NCI-H446 treated with DMSO at 0.1 percent for 48 hours (cell line): ENCODE results near the gene GIN1.
"Not testable (repeated sequence)": the region's sequence is repeated elsewhere in the genome, so short reads cannot be mapped to it uniquely, and the experiment has no call there.

Experiments
- DNase-seq: peaks from one replicate; lab custom pipeline; 2025; lab: John Stamatoyannopoulos, UW

The GIN1 gene, protein sequence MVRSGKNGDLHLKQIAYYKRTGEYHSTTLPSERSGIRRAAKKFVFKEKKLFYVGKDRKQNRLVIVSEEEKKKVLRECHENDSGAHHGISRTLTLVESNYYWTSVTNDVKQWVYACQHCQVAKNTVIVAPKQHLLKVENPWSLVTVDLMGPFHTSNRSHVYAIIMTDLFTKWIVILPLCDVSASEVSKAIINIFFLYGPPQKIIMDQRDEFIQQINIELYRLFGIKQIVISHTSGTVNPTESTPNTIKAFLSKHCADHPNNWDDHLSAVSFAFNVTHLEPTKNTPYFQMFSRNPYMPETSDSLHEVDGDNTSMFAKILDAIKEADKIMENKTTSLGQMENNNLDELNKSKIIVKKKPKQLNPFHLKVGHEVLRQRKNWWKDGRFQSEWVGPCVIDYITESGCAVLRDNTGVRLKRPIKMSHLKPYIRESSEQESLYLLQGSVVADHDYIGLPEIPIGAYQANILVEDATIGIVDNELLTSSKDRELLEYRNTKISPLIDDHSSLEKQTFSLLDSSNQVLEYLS

DNA sequence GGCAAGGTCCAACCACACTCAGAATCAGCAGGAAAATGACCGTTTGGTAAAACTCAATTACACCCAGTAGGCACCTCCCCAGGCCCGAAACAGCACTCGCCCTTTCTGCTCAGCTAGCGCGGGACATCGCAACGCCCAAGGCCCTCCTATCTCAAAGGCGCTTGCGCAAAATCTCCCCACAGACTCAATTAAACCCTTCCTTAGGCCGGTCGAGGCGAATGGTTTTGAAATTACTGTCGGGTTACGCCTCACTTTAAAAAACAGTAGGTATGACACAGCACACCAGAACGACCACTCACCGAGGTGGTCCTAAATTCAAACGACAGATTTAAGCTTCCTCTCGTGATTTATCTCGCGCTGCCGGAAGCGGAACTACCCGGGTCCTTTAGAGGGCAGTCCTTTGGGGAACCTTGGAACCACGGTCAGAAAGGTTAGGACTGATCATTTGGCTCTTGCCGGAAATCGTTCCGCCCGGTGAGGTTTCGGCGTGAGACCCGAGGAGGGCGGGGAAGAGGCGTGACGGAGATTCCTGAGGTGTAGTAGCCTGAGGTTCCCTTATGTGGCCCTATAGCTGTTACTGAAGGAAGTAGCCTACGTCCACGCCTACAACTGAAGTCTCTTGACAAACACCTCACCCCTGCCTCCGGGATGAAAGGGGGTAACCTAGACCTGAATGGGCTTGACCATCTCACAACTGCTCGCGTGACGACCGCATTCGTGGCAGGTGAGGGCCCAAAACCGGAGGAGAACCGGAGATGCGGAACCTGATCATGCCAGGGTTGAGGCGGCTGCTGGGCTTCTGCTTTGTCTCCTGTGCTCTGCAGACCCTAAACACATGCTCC is at the start of gene GIN1, which contains the start of gene PPIP5K2:
Gene GIN1, minus strand, starts transcription at position 374 of the 842 bp plus-strand sequence. CDS start 11,431 bp downstream, outside the sequence.
Gene PPIP5K2, plus strand, starts transcription at position 537 of the 842 bp plus-strand sequence. CDS start 9,289 bp downstream, outside the sequence.
- DNase-seq = peak; percentile 96

DNA sequence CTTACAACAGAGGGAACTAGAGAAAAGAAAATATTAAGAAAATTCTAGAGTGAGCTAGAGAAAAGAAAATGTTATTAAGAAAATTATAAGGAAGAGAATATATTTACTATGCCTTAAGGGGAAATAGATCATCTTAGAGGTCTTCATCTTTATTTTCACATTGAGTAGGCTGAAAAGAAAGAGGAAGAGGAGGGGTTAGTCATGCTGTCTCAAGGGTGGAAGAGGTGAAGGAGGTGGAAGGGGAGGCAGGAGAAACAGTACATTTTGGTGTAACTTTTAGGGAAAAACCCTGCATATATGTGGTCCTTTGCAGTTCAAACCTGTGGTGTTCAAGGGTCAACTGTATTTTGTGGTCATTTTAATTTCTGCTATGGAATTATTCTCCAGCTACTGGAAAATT is 46.8 kb upstream of the GIN1 start:
- no peak for DNase-seq

DNA sequence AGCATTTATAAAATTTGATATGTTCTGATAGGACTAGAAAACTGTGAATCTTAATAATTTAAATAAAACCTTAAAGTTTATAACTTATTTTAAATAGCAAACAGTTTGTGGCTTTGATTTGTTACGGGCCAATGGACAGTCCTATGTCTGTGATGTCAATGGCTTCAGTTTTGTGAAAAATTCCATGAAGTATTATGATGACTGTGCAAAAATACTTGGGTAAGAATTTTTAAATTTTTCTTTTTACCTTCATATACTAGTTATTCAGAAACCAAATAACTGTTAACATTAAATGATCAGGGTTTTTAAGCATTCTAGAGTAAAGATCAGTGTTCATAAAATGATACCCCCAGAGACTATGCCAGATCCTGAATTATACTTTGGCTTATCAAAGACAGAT is 31.2 kb upstream of the GIN1 start:
- DNase-seq = no peak

DNA sequence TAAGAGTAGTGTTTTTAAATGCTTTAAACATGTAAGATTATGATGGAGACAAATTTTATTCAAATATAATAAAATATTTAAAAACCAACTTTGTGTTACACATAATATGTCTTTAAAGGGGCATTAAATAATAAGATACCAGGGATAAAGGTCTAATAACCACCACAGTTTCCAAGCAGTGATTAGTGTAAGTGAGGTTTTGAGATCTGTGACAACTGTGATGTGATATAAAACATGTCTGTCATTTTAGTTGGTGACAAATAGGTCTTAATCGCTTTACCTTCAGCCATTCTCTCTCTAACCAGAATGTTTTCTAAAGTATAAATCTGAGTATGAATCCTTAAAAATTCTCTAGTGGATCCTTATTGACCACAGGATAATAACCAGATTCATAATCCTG is 28.3 kb upstream of the GIN1 start:
- no peak for DNase-seq

DNA sequence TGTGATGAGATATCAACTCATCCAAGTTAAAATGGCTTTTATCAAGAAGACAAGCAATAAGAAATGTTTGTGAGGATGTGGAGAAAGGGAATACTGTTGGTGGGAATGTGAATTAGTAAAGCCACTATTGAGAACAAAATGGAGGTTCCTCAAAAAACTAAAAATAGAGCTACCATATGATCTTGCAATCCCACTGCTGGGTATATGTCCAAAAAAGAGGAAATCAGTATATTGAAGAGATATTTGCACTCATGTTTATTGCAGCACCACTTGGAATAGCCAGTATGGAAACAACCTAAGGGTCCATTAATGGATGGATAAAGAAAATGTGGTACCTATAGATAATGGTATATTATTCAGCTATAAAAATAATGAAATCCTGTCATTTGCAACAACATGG is 25.3 kb upstream of the GIN1 start:
- no peak for DNase-seq

DNA sequence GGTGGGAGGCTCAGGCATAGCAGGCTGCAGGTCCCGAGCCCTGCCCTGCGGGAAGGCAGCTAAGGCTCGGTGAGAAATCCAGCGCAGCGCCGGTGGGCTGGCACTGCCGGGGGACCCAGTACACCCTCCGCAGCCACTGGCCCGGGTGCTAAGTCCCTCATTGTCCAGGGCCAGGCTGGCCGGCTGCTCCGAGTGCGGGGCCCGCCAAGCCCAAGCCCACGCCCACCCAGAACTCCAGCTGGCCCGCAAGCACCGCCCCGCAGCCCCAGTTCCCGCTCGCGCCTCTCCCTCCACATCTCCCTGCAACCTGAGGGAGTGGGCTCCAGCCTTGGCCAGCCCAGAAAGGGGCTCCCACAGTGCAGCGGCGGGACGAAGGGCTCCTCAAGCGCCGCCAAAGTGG is 22.2 kb upstream of the GIN1 start:
- DNase-seq = not testable (repeated sequence)

DNA sequence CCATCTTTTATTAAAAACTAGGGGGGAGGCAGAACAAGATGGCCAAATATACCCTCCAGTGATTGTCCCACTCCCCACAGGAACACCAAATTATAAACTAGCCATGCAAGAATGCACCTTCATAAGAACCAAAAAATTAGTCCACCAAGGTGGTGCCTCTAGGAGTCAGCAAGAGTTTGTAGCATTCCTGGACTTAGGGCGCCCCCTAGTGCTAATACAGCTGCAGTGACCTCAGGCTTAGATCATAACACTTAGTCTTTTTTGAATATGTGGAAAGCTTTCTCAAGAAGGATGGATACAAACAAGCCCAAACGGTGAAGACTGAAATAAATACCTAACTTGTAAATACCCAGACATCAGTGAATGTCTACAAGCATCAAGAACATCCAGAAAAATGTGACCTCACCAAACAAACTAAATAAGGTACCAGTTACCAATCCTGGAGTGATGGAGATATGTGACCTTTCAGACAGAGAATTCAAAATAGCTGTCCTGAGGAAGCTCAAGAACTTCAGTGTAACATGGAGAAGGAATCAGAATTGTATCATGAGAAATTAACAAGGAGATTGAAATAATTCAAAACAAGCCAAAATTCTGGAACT is 19.4 kb upstream of the GIN1 start:
- peak; percentile 36 for DNase-seq

DNA sequence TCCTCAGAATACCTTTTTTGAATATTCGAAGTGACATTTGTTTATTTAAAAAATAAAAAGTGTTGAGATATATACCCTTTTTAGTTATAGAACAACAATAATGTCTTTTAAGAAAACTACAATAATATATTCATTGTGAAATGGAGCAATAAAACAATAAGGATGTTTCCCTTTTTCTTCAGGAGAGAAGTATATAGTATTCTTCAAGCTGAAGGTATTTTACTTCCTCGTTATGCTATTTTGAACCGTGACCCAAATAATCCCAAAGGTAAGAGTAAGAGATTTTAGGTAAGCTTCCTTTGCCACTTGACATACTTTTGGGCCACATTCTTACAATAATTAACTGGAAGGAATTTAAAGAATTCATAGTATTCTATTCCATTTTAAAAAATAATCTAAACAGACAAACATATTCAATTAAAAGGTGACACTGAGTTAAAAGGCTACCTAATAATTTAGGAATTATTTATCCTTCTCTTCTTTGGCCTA is 18.3 kb upstream of the GIN1 start:
- DNase-seq = no peak

DNA sequence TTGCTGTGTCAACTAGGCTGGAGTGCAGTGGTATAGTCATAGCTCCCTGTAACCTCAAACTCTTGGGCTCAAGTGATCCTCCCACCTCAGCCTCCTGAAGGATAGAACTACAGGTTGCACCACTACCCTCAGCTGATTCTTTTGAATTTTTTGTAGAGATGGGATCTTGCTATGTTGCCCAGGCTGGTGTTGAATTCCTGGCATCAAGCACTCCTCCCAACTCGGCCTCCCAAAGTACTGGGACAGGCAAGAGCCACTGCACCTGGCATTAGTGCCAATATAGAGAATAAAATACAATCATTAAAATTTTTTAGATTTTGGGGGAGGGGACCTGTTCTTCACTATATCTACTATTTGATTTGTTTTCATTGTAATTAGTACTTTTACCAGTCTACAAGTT is 15.5 kb upstream of the GIN1 start:
- DNase-seq = no peak

DNA sequence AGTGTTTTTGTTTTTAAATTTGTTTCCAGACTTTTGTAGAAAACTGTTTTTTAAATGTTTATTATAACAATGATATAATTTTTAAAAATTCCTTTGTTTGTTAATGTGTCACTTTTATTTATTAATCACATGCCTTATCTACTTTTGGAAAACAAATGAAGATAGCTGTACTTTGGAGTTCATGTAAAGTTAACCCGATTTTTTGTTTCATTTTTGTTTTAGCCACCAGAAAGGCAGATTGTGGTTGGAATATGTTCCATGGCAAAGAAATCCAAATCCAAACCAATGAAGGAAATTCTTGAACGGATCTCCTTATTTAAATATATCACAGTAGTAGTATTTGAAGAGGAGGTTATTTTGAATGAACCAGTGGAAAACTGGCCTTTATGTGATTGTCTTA is 13.3 kb upstream of the GIN1 start:
- DNase-seq = no peak

DNA sequence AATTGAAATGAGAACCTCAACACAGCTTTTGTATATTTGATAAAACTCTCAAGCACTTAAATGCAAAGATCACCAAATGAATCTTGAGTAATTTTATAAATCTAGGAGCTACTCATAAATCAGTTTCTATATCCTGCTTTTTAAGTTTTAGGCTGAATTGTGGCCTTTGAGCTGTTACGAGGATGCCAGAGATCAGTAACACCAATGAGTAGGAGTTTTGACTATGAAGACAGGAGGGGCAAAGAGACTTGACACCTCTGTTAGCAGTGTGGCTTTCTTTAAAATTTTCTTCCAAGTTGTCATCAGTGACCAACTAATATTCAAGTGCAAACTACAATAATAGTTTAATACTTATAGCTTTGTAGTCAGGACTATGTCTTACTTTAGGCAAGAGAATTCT is 12.7 kb upstream of the GIN1 start:
- DNase-seq = no peak

DNA sequence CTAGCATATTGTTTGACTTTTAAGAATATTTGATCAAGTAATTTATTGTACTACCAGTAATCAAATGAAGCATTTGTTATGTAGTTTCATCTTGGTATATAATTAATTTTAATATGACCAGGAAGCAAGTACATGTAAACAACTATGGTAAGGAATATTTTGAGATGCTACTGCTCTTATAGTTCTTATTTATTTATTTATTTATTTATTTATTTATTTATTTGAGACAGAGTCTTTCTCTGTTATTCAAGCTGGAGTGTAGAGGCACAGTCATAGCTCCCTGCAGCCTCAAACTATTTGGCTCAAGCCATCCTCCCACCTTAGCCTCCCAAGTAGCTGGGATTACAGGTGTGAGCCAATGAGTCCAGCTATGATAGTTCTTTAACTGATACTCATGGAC is 8.3 kb upstream of the GIN1 start:
- no peak for DNase-seq

DNA sequence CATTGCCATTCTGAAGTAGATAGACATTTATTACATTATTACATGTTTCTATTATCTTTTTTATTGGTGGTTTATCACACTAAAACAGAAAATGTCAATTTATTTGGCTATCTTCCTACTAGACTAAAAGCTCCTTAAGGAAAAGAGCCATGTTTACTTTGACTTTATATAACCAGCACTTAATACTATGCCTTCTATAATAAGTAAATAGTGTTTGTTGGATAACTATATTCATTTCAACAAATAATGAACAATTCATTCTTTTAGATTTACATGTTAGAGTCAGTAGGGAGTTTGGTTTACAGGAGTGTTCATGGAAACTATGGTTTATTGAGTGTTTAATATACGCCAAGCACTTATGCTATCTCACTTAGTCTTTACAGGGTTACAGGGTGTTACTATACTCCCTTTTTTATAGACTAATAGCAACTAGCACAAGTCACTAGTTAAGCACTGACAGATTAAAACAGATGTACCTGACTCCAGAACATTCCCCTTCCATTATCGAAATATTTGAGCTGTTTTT is 7.4 kb upstream of the GIN1 start:
- no peak for DNase-seq

DNA sequence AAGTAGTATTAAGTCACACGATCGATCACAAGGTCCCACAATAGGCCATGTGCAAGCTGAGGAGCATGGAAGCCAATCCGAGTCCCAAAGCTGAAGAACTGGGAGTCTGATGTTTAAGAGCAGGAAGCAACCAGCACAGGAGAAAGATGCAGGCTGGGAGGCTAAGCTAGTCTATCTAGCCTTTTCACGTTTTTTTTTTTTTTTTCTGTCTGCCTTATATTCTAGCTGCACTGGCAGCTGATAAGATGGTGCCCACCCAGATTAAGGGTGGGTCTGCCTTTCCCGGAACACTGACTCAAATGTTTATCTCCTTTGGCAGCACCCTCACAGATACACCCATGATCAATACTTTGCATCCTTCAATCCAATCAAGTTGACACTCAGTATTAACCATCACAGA is 6.6 kb upstream of the GIN1 start:
- DNase-seq = no peak

DNA sequence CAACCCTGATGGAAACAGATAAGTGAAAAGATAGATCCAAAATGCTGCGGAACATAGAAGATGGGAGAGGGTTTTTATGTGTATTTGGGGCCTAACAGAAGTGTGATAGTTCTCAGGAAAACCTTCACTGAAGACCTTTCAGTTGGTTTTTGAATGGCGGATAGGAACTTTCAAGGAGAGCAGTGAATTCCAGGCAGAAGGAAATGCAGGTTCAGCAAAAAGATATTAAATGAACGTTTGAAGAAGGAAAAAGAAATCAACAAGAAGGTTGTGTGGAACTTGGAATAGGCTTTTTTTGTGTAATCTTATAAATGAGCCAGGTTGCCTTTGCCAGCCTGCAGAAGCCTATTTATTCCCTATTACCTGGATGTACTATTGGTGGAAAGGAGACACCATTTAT is 2.3 kb upstream of the GIN1 start:
- no peak for DNase-seq

DNA sequence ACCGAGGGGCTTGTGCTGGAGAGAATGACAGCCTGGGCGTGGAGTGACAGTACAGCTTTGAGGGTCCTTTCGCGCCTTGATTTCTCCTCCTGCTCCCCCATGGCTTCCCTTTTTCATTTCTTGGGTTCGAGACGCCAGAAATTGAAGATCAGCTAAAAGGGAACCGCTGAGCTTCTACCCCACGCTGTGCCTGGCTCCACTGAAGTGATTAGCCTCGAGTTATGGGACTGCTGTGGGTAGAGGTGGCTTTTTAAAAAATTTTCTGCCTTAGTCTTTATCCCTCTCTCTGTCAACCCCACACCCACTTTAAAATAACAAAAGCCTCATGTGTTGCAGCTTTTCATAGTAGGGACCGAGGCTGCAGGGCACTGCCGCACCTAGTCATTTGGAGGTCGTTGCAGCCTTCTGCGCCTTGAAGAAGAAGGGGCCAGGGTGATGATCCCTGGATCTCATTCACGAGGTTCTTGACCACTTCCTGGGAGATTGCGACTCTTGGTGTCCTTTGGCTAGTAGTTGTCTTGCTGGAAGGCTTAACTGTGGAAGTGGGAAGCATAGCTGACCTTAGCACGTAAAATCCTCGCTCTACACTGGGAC is 766 bp upstream of the GIN1 start:
- no peak for DNase-seq

DNA sequence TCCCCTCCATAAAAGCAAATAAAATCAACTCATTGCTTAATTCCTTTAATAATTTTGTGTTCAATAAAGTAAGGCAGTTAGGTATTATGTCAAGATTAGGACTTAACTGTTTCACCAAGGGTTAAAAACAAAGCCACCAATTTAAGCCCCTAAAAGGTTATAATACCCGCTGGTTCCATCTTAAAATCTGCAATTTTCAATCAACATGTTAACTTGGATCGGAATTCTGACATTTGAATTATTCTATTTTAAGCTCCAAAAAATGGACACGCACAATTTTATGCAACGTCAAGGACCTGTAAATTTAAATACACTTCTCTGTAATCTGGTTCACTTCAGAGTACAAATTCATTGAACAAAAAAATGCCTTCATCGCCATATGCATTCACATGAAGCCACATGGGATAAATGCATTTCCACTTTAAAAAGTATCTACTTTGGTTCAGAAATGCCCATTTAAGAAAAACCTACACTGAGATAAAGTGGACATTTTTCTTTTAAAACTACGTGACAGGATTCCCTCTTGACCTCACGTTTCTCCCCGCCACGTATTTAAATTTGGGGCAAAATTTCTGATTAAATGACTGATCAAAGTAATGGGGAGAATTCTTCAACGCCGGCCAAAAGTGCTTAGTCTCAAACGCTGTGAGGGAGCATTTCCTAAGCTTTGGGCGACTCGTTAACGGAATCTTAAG is 721 bp downstream of the GIN1 start:
- no peak for DNase-seq

DNA sequence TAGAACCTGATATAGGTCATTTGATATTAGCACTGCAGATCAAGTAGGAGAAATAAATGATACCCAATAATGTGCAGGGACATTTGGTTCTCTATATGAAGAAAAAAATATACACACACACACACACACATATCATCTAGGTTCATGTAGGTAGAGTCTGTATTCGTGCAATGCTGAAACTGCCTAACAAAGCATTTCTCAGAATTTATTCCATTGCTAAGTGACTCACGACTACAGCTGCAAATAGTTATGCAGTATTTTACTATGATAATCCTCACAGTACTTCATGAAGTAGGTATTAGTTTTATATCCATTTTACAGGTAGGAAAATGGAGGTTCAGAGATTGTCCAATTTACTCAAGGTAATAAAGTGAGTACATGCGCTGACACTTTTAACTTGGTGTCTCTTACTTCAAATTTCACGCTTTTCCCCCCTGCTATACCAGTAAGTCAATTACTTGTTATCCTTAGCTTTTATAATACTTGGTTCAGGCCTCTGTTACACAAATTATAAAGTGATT is 2.4 kb downstream of the GIN1 start:
- DNase-seq = no peak

DNA sequence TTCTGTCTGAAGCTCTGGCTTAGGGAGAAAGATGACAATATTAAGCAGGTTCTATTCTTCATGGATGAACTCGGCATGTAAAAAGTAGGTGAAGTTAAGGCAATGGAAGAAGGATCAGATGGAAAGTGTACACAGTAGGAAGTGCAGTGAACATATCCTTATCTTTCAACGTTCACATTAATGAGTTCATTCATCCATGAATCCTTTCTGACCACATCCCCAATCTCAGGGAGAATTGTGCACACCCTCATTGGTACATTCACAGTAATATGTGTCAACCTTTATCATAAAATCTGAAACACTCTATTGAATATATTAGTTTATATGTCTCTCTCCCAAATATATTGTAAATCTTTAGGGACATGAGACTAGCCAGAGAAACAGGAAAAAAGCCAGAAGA is 5.5 kb downstream of the GIN1 start:
- no peak for DNase-seq

DNA sequence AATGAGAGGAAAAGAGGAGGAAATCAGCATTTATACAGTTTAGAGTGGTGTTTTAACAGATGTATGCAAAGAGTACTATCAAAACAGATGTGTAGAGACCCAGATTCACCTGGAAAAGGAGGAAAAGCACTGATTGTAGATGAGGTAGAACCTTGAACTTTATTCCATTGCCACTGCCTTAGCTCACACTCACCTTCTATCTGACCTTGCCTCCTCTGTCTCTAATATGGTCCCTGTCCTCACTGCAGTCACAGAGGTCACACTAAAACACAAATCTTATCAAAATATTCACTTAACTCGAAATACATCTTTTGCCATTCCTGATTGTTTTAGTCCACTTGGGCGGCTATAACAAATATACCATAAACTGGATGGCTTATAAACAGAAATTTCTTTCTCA is 7.0 kb downstream of the GIN1 start:
- DNase-seq = no peak

DNA sequence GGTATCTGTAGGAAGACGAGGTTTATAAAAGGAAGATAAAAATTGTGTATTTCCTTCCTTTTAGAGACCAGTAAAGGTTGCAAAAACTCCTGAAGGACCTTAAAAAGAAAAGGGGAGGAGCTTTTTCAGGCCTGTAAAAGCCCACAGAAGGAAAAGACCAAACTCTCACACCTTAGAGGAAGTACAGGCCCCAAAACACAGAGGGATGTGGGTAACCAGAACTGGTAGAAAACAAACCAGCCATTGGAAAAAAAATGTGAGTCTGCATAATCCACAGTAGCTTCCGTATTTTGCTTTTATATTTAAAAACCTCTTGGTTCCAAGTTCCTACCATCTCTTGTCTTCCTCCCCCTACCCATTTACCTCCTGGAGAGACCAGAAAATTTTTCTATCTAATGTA is 8.5 kb downstream of the GIN1 start:
- no peak for DNase-seq
